GM12892 (cell line): ENCODE measurements around the gene NDUFV2.
"Not testable (repeated sequence)": the region's sequence is repeated elsewhere in the genome, so short reads cannot be mapped to it uniquely, and the experiment has no call there.

Experiments used
- POLR2A ChIP-seq: IDR thresholded peaks from 2 replicates; pipeline ENCODE4 v1.6.1; 2011; ENCODE audit warnings: low read depth, low read length, control low read depth
- POLR2AphosphoS5 ChIP-seq: IDR thresholded peaks from 2 replicates; pipeline ENCODE4 v1.6.1; 2011; ENCODE audit warnings: low read depth, low read length, control low read depth
- TAF1 ChIP-seq: IDR thresholded peaks from 2 replicates; pipeline ENCODE4 v1.6.1; 2011; ENCODE audit warnings: low read depth, mild to moderate bottlenecking, control low read depth, low read length, borderline replicate concordance

DNA sequence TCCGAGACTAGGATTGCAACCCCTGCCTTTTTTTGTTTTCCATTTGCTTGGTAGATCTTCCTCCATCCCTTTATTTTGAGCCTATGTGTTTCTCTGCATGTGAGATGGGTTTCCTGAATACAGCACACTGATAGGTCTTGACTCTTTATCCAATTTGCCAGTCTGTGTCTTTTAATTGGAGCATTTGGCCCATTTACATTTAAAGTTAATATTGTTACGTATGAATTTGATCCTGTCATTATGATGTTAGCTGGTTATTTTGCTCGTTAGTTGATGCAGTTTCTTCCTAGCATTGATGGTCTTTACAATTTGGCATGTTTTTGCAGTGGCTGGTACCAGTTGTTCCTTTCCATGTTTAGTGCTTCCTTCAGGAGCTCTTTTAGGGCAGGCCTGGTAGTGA, 67.0 kb downstream of the NDUFV2 start:
- not testable (repeated sequence) for TF ChIP-seq POLR2A, TAF1, POLR2AphosphoS5
